Activated naive CD4-positive, alpha-beta T cell treated with anti-CD3 and anti-CD28 coated beads, Interleukin-2, amount 10 ng/mL, durations not matched to agents 7 days and 5 days (primary cell): ENCODE measurements around the gene GPX5.

Experiments used
- CTCF ChIA-PET: fragments of 350-600 bp; sonication (Branson Sonifier 250); formaldehyde crosslinking; loops from one replicate; lab custom pipeline; 2021; ENCODE audit warnings: antibody characterized with exemption; lab: Charles Lee
- DNase-seq: peaks from one replicate; pipeline ENCODE4 v3.0.0-alpha.2; 2020
- H3K27ac Mint-ChIP-seq: one replicate; pipeline ENCODE4 v1.8.0; 2021; ENCODE audit warnings: mild to moderate bottlenecking, moderate library complexity, mixed read lengths
- H3K27me3 Mint-ChIP-seq: one replicate; pipeline ENCODE4 v1.8.0; 2021; ENCODE audit warnings: mild to moderate bottlenecking, mixed read lengths
- H3K36me3 Mint-ChIP-seq: one replicate; pipeline ENCODE4 v1.8.0; 2021; ENCODE audit warnings: mixed read lengths
- H3K4me1 Mint-ChIP-seq: one replicate; pipeline ENCODE4 v1.8.0; 2021; ENCODE audit warnings: mixed read lengths
- H3K4me3 Mint-ChIP-seq: one replicate; pipeline ENCODE4 v1.8.0; 2021; ENCODE audit warnings: mild to moderate bottlenecking, moderate library complexity, mixed read lengths
- H3K9me3 Mint-ChIP-seq: one replicate; pipeline ENCODE4 v1.8.0; 2021; ENCODE audit warnings: mixed read lengths

The GPX5 gene

GRCh38 chr6:28553986-28554881 is 28.6 kb downstream of the GPX5 start:
- Mint-ChIP-seq H3K27ac (no peak overlapping the region), H3K9me3 (no peaks in the 10 kb centered on the region), H3K4me3 (no peak overlapping the region), H3K36me3 (no peaks in the 10 kb centered on the region), H3K27me3 (peaks cover 65% of the 10 kb centered on the region), H3K4me1 (no peaks in the 10 kb centered on the region)
- CTCF ChIA-PET, result interaction anchor here (1.8 kb wide), 1 partner anchor 12 kb away, joined by 4 read pairs; no protein-coding TSS in a partner anchor
- DNase-seq, result no peak

- Mint-ChIP-seq H3K36me3 (no peaks in the 10 kb centered on the region), H3K4me1 (no peaks in the 10 kb centered on the region), H3K4me3 (no peak overlapping the region), H3K9me3 (no peaks in the 10 kb centered on the region), H3K27me3 (peaks cover 63% of the 10 kb centered on the region), H3K27ac (no peak overlapping the region)
- CTCF ChIA-PET, result no interaction called here
- no peak for DNase-seq
Observed at GRCh38 chr6:28555136-28555535, 29.5 kb downstream of the GPX5 start.

DNA sequence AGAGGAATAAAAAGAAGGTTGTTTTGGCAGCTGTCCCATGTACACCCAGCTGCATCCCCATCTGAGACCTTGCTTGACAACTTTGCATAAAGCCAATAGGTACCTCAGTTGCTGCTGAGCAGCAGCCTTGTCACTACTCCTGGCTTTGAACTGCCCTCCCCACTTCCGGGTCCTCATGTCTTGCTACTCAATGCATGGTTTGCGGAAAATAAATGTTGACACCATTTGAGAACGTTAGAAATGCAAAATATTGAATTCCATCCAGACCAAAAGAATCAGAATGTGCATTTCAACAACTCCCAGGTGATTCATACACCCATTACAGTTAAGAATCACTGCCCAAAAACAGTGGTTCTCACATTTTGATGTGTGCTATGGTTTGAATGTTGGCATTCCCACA is 32.9 kb downstream of the GPX5 start:
- Mint-ChIP-seq H3K9me3 (no peaks in the 10 kb centered on the region), H3K4me1 (no peaks in the 10 kb centered on the region), H3K4me3 (no peak overlapping the region), H3K27ac (no peak overlapping the region), H3K27me3 (peaks cover 55% of the 10 kb centered on the region), H3K36me3 (no peaks in the 10 kb centered on the region)
- DNase-seq, result no peak
- CTCF ChIA-PET, result no interaction called here

- Mint-ChIP-seq H3K27ac (no peak overlapping the region), H3K27me3 (peaks cover 53% of the 10 kb centered on the region), H3K4me3 (no peak overlapping the region), H3K4me1 (no peaks in the 10 kb centered on the region), H3K9me3 (no peaks in the 10 kb centered on the region), H3K36me3 (no peaks in the 10 kb centered on the region)
- DNase-seq, result no peak
- CTCF ChIA-PET, result no interaction called here
Observed at GRCh38 chr6:28563430-28564095, 37.9 kb downstream of the GPX5 start.

DNA sequence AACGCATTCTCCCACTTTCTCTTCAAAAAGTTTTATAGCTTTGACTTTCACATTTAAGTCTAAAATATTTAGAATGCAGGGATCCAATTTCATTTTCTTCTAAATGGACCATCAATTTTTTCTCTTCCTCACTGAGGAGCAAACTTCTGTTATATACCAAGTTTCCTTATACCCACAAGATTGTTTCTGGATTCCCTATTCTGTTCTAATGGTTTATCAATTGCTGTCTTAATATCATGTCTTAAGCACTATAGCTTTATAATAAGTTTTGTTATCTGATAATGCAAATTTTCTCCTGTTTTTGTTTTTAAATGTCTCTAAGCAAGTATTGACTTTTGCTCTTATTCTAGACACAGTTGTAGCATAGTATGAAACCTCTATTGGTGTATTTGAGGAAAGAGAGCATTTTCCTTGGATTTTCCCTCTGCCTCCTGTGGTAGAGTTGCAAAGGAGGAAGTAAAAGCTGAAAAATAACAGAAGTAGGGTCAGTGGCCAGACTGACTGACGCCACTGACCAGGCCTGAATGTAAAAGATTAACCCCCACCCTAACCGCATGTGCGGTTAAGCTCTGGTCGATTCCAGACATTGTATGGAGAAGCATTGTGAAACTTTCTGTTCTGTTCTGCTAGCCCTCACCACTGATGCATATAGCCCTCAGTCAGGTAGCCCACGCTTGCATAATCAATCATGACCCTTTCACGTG is 40.3 kb downstream of the GPX5 start:
- Mint-ChIP-seq H3K9me3 (no peaks in the 10 kb centered on the region), H3K4me1 (no peaks in the 10 kb centered on the region), H3K4me3 (no peak overlapping the region), H3K27me3 (peaks cover 43% of the 10 kb centered on the region), H3K27ac (no peak overlapping the region), H3K36me3 (no peaks in the 10 kb centered on the region)
- CTCF ChIA-PET, result interaction anchor here (0.7 kb wide), 1 partner anchor 15 kb away, joined by 3 read pairs; no protein-coding TSS in a partner anchor
- DNase-seq, result no peak

DNA sequence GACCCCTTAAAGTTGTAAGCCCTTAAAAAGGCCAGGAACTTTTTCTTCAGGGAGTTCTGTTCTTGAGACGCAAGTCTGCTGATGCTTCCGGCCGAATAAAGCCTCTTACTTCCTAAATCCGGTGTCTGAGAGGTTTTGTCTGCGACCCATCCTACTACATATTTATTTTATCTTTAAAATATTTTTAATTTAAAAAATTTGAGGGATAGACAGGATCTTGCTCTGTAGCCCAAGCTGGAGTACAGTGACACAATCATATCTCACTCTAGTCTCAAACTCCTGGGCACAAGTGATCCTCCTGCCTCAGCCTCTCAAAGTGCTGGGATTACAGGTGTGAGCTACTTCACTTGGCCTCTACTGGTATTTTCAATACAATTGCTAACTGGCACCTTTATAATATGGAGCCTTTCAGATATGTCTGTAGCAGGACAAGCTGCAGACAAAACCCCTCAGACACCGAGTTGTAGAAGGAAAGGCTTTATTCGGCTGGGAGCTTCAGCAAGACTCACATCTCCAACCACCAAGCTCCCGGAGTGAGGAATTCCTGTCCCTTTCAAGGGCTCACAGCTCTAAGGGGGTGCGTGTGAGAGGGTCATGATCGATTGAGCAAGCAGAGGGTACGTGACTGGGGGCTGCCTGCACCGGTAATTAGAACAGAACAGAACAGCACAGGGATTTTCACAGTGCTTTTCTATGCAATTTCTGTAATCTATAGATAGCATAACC is 41.0 kb downstream of the GPX5 start:
- no peak overlapping the region for H3K4me3 Mint-ChIP-seq
- no peaks in the 10 kb centered on the region for H3K36me3 Mint-ChIP-seq
- H3K27ac Mint-ChIP-seq, result no peak overlapping the region
- H3K27me3 Mint-ChIP-seq, result peaks cover 40% of the 10 kb centered on the region
- no peak for DNase-seq
- CTCF ChIA-PET, result interaction anchor here (0.8 kb wide), 1 partner anchor 14 kb away, joined by 3 read pairs; no protein-coding TSS in a partner anchor
- H3K9me3 Mint-ChIP-seq, result no peaks in the 10 kb centered on the region
- no peaks in the 10 kb centered on the region for H3K4me1 Mint-ChIP-seq

DNA sequence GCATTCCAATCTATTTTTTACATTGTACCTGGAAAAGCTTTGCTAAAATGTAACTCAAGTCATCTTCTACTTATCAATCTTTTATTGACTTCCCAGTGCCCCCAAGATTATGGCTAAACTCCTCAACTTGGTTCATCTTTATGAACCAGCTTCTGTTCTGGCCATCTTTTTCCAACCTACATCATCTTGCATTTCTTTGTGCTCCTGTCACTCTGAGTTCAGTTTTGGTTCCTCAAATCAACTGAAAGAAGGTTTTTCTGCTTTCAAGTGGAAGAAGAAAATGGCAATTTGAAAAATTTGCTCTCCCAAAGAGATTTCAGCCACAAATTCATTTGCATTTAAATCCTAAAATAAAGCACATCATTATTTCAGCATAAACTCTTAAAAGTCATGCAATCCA is 41.8 kb downstream of the GPX5 start:
- no peaks in the 10 kb centered on the region for H3K9me3 Mint-ChIP-seq
- DNase-seq, result no peak
- CTCF ChIA-PET, result interaction anchor here (0.7 to 0.8 kb wide), 2 partner anchors 13 to 30 kb away, joined by 3 read pairs; no protein-coding TSS in a partner anchor
- no peak overlapping the region for H3K27ac Mint-ChIP-seq
- H3K36me3 Mint-ChIP-seq, result no peaks in the 10 kb centered on the region
- no peaks in the 10 kb centered on the region for H3K4me1 Mint-ChIP-seq
- H3K4me3 Mint-ChIP-seq, result no peak overlapping the region
- peaks cover 40% of the 10 kb centered on the region for H3K27me3 Mint-ChIP-seq

DNA sequence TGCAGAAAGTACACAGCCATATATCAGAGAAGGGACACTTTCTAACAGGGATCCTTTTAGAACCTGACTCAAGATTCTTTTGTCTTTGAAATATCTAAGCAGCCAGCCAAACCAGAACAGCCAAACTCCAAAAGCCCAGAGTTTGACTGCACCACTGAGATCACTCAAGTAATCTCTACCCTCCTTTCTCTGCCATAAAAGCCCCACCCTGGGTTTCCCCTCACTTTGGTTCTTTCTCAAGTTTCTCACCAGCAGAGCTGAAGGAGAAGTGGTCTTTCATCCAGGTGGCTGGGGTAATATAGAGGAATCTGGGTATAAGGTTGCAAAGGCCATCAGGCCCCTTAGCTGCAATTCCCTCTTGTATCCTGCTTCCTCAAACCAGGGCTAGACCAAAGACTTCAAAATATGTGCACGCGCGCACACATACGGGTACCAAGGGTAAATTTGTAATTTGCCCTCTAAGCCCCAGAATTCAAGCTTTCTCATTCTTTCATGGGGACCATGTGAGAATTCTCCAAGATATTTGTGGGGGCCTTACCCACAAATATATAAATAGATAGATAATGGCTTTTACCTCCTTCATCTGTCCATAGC is 42.9 kb downstream of the GPX5 start:
- Mint-ChIP-seq H3K4me3 (no peak overlapping the region), H3K27ac (no peak overlapping the region), H3K36me3 (no peaks in the 10 kb centered on the region), H3K9me3 (no peaks in the 10 kb centered on the region), H3K27me3 (peaks cover 37% of the 10 kb centered on the region), H3K4me1 (no peaks in the 10 kb centered on the region)
- DNase-seq, result no peak
- CTCF ChIA-PET, result no interaction called here

DNA sequence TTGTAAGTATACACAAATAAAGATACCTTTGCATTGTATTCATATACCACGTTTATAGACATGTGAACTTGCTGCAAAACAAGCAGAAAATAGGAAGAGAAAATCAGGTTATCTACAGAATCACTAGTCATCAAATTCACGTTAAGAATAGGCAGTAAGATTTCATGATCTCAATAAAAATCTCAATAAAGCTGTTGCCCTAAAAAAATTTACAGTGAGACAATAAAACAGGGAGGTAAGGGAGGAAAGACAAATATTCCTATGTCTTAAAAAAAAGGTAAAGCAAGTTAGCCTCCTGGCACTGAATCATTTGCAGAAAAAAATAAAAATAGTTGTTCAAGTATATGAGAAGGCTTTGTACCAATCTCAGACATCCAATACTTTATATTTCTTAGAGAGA is 44.1 kb downstream of the GPX5 start:
- Mint-ChIP-seq H3K27me3 (peaks cover 29% of the 10 kb centered on the region), H3K9me3 (no peaks in the 10 kb centered on the region), H3K27ac (no peak overlapping the region), H3K36me3 (no peaks in the 10 kb centered on the region), H3K4me3 (no peak overlapping the region), H3K4me1 (no peaks in the 10 kb centered on the region)
- CTCF ChIA-PET, result no interaction called here
- no peak for DNase-seq

DNA sequence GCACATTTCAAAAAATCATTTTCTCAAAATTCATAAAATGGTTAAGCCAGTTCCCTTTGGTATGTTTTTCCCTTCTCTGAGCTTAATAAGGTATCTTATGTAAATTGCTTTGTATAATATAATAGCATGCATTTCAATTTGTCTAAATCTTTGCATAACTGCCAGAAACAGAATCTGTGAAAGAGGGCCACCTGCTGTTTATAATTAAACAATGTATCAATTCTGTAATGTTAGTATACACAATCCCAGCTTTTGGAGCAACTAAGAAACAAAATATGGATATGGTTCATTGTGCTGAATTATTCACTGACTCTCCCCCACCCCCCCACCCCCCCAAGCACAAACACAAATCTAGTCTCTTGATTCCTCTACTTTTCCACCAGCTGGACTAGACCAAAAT is 54.8 kb downstream of the GPX5 start:
- Mint-ChIP-seq H3K36me3 (no peaks in the 10 kb centered on the region), H3K4me1 (no peaks in the 10 kb centered on the region), H3K27me3 (peaks cover 8% of the 10 kb centered on the region), H3K4me3 (no peak overlapping the region), H3K9me3 (no peaks in the 10 kb centered on the region), H3K27ac (no peak overlapping the region)
- no peak for DNase-seq
- CTCF ChIA-PET, result interaction anchor here (0.6 to 3.2 kb wide), 7 partner anchors 11 to 463 kb away, joined by 3 to 22 read pairs (median 3); no protein-coding TSS in a partner anchor

DNA sequence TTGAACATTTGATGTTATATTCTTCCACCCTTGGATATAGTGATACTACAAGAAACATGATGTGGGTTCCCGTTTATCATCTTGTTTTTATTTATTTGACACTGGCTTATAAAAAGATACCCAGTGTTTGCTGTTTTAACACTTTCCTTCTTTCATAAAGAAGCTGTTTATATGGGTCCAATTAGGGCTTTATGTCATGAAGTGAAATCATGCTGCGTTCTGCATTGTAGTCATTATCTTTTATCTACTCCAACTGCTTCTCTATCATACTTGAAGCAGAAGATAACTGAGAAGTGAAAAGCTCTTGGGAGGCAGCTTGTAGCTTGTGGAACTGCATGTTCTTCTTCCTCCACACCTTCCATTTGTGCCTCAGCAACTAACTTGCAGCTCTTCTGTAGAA is 57.8 kb downstream of the GPX5 start:
- H3K4me1 Mint-ChIP-seq, result peaks cover 19% of the 10 kb centered on the region
- no peak for DNase-seq
- H3K9me3 Mint-ChIP-seq, result peaks cover 2% of the 10 kb centered on the region
- H3K4me3 Mint-ChIP-seq, result no peak overlapping the region
- H3K27ac Mint-ChIP-seq, result no peak overlapping the region
- CTCF ChIA-PET, result interaction anchor here (0.8 kb wide), 1 partner anchor 86 kb away, joined by 4 read pairs; no protein-coding TSS in a partner anchor
- peaks cover 28% of the 10 kb centered on the region for H3K27me3 Mint-ChIP-seq
- H3K36me3 Mint-ChIP-seq, result peaks cover 12% of the 10 kb centered on the region
